Measurements from ENCODE around the gene HERC5. TPM values are rescaled to one million over a fixed set of nuclear protein-coding genes. Genes with fewer than 3 reads are reported as not detected.

The HERC5 gene
- total RNA-seq, 2 experiments from 2014 or later: 30.2 TPM

- no peaks in the 10 kb centered on the region for H3K27me3 Mint-ChIP-seq (ENCODE audit: low read depth)
- H3K27ac Mint-ChIP-seq: no peak overlapping the region
- H3K36me3 Mint-ChIP-seq (ENCODE audit: low read depth): peaks cover 55% of the 10 kb centered on the region
- H3K4me1 Mint-ChIP-seq (ENCODE audit: low read depth): peaks cover 8% of the 10 kb centered on the region
- ATAC-seq: no peak
- CTCF ChIA-PET: no interaction called here
- DNase-seq: no peak
- no peak overlapping the region for H3K4me3 Mint-ChIP-seq
- POLR2A ChIA-PET: interaction anchor here (1.0 kb wide), 1 partner anchor 9 kb away, joined by 4 read pairs; no protein-coding TSS in a partner anchor
- no peaks in the 10 kb centered on the region for H3K9me3 Mint-ChIP-seq (ENCODE audit: insufficient read depth)
Measured at GRCh38 chr4:88448889-88449288, 8.0 kb upstream of the HERC5 start.

- ATAC-seq (no peak), DNase-seq (no peak)
- ChIA-PET POLR2A (interaction anchor here (1.0 kb wide), 1 partner anchor 8 kb away, joined by 4 read pairs; no protein-coding TSS in a partner anchor), CTCF (interaction anchor here (0.8 kb wide), 1 partner anchor 71 kb away, joined by 3 read pairs; the partner anchor contains the start of gene HERC6)
- Mint-ChIP-seq H3K36me3 (ENCODE audit: low read depth) (peaks cover 51% of the 10 kb centered on the region), H3K4me1 (ENCODE audit: low read depth) (peaks cover 8% of the 10 kb centered on the region), H3K4me3 (no peak overlapping the region), H3K9me3 (ENCODE audit: insufficient read depth) (no peaks in the 10 kb centered on the region), H3K27ac (no peak overlapping the region), H3K27me3 (ENCODE audit: low read depth) (no peaks in the 10 kb centered on the region)
Measured at GRCh38 chr4:88449290-88449689, 7.6 kb upstream of the HERC5 start.

- Mint-ChIP-seq H3K36me3 (ENCODE audit: low read depth) (peaks cover 48% of the 10 kb centered on the region), H3K4me1 (ENCODE audit: low read depth) (peaks cover 20% of the 10 kb centered on the region), H3K27me3 (ENCODE audit: low read depth) (no peaks in the 10 kb centered on the region), H3K4me3 (no peak overlapping the region), H3K9me3 (ENCODE audit: insufficient read depth) (no peaks in the 10 kb centered on the region), H3K27ac (no peak overlapping the region)
- no peak for DNase-seq
- ATAC-seq: no peak
- POLR2A ChIA-PET: no interaction called here
- CTCF ChIA-PET: no interaction called here
Measured at GRCh38 chr4:88451205-88451604, 5.7 kb upstream of the HERC5 start.

- ATAC-seq: no peak
- H3K27me3 Mint-ChIP-seq (ENCODE audit: low read depth): no peaks in the 10 kb centered on the region
- peaks cover 48% of the 10 kb centered on the region for H3K36me3 Mint-ChIP-seq (ENCODE audit: low read depth)
- DNase-seq: no peak
- H3K9me3 Mint-ChIP-seq (ENCODE audit: insufficient read depth): no peaks in the 10 kb centered on the region
- CTCF ChIA-PET: no interaction called here
- peaks cover 23% of the 10 kb centered on the region for H3K4me1 Mint-ChIP-seq (ENCODE audit: low read depth)
- H3K4me3 Mint-ChIP-seq: no peak overlapping the region
- no peak overlapping the region for H3K27ac Mint-ChIP-seq
- POLR2A ChIA-PET: interaction anchor here (0.7 kb wide), 1 partner anchor 12 kb away, joined by 3 read pairs; no protein-coding TSS in a partner anchor
Measured at GRCh38 chr4:88452912-88453311, 4.0 kb upstream of the HERC5 start.

GRCh38 chr4:88457307-88458103 is 586 bp downstream of the HERC5 start:
- Mint-ChIP-seq H3K36me3 (ENCODE audit: low read depth) (peaks cover 52% of the 10 kb centered on the region), H3K4me1 (ENCODE audit: low read depth) (peaks cover 56% of the 10 kb centered on the region), H3K27me3 (ENCODE audit: low read depth) (no peaks in the 10 kb centered on the region), H3K9me3 (ENCODE audit: insufficient read depth) (no peaks in the 10 kb centered on the region), H3K27ac (peak overlapping the region; percentile 100), H3K4me3 (peak overlapping the region; percentile 100)
- peak; percentile 54 for DNase-seq
- CTCF ChIA-PET: interaction anchor here (1.1 to 3.1 kb wide), 6 partner anchors 11 to 182 kb away, joined by 3 to 19 read pairs (median 8); partner anchors contain the start of genes HERC6 and PPM1K
- POLR2A ChIA-PET: interaction anchor here (0.6 to 4.7 kb wide), 22 partner anchors 8 to 174 kb away, joined by 3 to 79 read pairs (median 6); partner anchors contain the start of genes HERC6 and PPM1K
- ATAC-seq: peak; percentile 63

GRCh38 chr4:88458104-88458740 is 1.3 kb downstream of the HERC5 start:
- Mint-ChIP-seq H3K4me3 (peak overlapping the region; percentile 100), H3K9me3 (ENCODE audit: insufficient read depth) (no peaks in the 10 kb centered on the region), H3K27me3 (ENCODE audit: low read depth) (no peaks in the 10 kb centered on the region), H3K36me3 (ENCODE audit: low read depth) (peaks cover 52% of the 10 kb centered on the region), H3K4me1 (ENCODE audit: low read depth) (peaks cover 55% of the 10 kb centered on the region), H3K27ac (peak overlapping the region; percentile 91)
- DNase-seq: no peak
- ATAC-seq: no peak
- CTCF ChIA-PET: interaction anchor here (0.6 kb wide), 1 partner anchor 57 kb away, joined by 3 read pairs; no protein-coding TSS in a partner anchor
- POLR2A ChIA-PET: interaction anchor here (0.8 to 4.7 kb wide), 7 partner anchors 9 to 175 kb away, joined by 4 to 79 read pairs (median 9); partner anchors contain the start of genes HERC6 and PPM1K

GRCh38 chr4:88465653-88466192 is 8.8 kb downstream of the HERC5 start:
- no peaks in the 10 kb centered on the region for H3K27me3 Mint-ChIP-seq (ENCODE audit: low read depth)
- no peaks in the 10 kb centered on the region for H3K9me3 Mint-ChIP-seq (ENCODE audit: insufficient read depth)
- H3K4me1 Mint-ChIP-seq (ENCODE audit: low read depth): peaks cover 30% of the 10 kb centered on the region
- no peak overlapping the region for H3K4me3 Mint-ChIP-seq
- ChIA-PET POLR2A (interaction anchor here (1.3 kb wide), 1 partner anchor 9 kb away, joined by 13 read pairs; the partner anchor contains the start of gene HERC5), CTCF (no interaction called here)
- ATAC-seq (no peak), DNase-seq (no peak)
- H3K27ac Mint-ChIP-seq: no peak overlapping the region
- H3K36me3 Mint-ChIP-seq (ENCODE audit: low read depth): peaks cover 78% of the 10 kb centered on the region

- POLR2A ChIA-PET: interaction anchor here (1.4 kb wide), 1 partner anchor 10 kb away, joined by 6 read pairs; the partner anchor contains the start of gene HERC5
Measured at GRCh38 chr4:88467392-88467791, 10.5 kb downstream of the HERC5 start.

GRCh38 chr4:88477229-88477860 is 20.4 kb downstream of the HERC5 start:
- Mint-ChIP-seq H3K36me3 (ENCODE audit: low read depth) (peaks cover 53% of the 10 kb centered on the region), H3K27me3 (ENCODE audit: low read depth) (no peaks in the 10 kb centered on the region), H3K4me1 (ENCODE audit: low read depth) (peaks cover 1% of the 10 kb centered on the region), H3K9me3 (ENCODE audit: insufficient read depth) (no peaks in the 10 kb centered on the region), H3K4me3 (no peak overlapping the region), H3K27ac (no peak overlapping the region)
- ATAC-seq (no peak), DNase-seq (no peak)
- ChIA-PET POLR2A (no interaction called here), CTCF (no interaction called here)

More at GRCh38 chr4:88467392-88467791, 10.5 kb downstream of the HERC5 start:
- no peak overlapping the region for H3K27ac Mint-ChIP-seq
- peaks cover 15% of the 10 kb centered on the region for H3K4me1 Mint-ChIP-seq (ENCODE audit: low read depth)
- ATAC-seq: no peak
- CTCF ChIA-PET: no interaction called here
- no peak for DNase-seq
- peaks cover 78% of the 10 kb centered on the region for H3K36me3 Mint-ChIP-seq (ENCODE audit: low read depth)
- H3K9me3 Mint-ChIP-seq (ENCODE audit: insufficient read depth): no peaks in the 10 kb centered on the region
- H3K4me3 Mint-ChIP-seq: no peak overlapping the region
- H3K27me3 Mint-ChIP-seq (ENCODE audit: low read depth): no peaks in the 10 kb centered on the region

- no peak for ATAC-seq
- H3K4me1 Mint-ChIP-seq (ENCODE audit: low read depth): peaks cover under 1% of the 10 kb centered on the region
- no peak overlapping the region for H3K4me3 Mint-ChIP-seq
- no peaks in the 10 kb centered on the region for H3K9me3 Mint-ChIP-seq (ENCODE audit: insufficient read depth)
- ChIA-PET POLR2A (no interaction called here), CTCF (interaction anchor here (1.9 kb wide), 1 partner anchor 37 kb away, joined by 7 read pairs; no protein-coding TSS in a partner anchor)
- H3K36me3 Mint-ChIP-seq (ENCODE audit: low read depth): peaks cover 50% of the 10 kb centered on the region
- no peak for DNase-seq
- H3K27me3 Mint-ChIP-seq (ENCODE audit: low read depth): no peaks in the 10 kb centered on the region
- no peak overlapping the region for H3K27ac Mint-ChIP-seq
Measured at GRCh38 chr4:88478247-88478646, 21.3 kb downstream of the HERC5 start.

GRCh38 chr4:88481537-88481936 is 24.6 kb downstream of the HERC5 start:
- H3K27ac Mint-ChIP-seq: no peak overlapping the region
- no peaks in the 10 kb centered on the region for H3K27me3 Mint-ChIP-seq (ENCODE audit: low read depth)
- no peak overlapping the region for H3K4me3 Mint-ChIP-seq
- CTCF ChIA-PET: interaction anchor here (0.8 kb wide), 1 partner anchor 1105 kb away, joined by 3 read pairs; no protein-coding TSS in a partner anchor
- POLR2A ChIA-PET: no interaction called here
- peaks cover 45% of the 10 kb centered on the region for H3K36me3 Mint-ChIP-seq (ENCODE audit: low read depth)
- DNase-seq: no peak
- H3K9me3 Mint-ChIP-seq (ENCODE audit: insufficient read depth): no peaks in the 10 kb centered on the region
- ATAC-seq: no peak
- no peaks in the 10 kb centered on the region for H3K4me1 Mint-ChIP-seq (ENCODE audit: low read depth)

Measured in activated CD8-positive, alpha-beta T cell treated with anti-CD3 and anti-CD28 coated beads, Interleukin-2, amount 10 ng/mL, durations not matched to agents 7 days and 5 days (primary cell).